ENCODE data around the gene MMP11. TPM values are rescaled to one million over a fixed set of nuclear protein-coding genes. Genes with fewer than 3 reads are reported as not detected.

Gene MMP11
- total and polyA plus RNA-seq, 8 donors: 0.43 to 17.6 (median 0.74) TPM

DNA sequence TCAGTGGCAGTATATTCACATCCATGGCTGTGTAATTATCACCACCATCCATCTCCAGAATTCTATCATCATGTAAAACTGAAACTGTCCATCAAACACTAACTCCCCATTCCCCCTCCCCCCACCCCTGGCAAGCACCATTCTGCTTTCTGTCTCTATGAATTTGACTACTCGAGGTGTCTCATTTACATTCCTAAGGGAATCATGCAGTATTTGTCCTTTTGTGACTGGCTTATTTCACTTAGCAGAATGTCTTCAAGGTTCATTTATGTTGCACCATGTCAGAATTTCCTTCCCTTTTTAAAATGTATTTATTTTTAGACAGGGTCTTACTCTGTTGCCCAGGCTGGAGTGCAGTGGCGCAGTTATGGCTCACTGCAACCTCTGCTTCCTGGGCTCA is 45.9 kb downstream of the MMP11 start:
- intact Hi-C loops (cut with DNase I): no loop called here
- no peak for DNase-seq
- WGBS, 2 donors: 90 to 95% methylated on average over 2 of the region's 2 CpGs
- no peaks in the 10 kb centered on the region for H3K27me3 ChIP-seq
- H3K27ac ChIP-seq: no peak overlapping the region
- no peak for ATAC-seq
- H3K4me3 ChIP-seq: no peak overlapping the region
- FAIRE-seq: no peak
- no peak for TF ChIP-seq CTCF (IDR thresholded peaks at IDR 0.05)
- H3K4me1 ChIP-seq: no peaks in the 10 kb centered on the region
- no peaks in the 10 kb centered on the region for H3K9me3 ChIP-seq
- peaks cover 0 to 39% (median 11%) of the 10 kb centered on the region in 3 donors for H3K36me3 ChIP-seq

GRCh38 chr22:23820748-23821211 is 48.1 kb downstream of the MMP11 start:
- 60 to 70% methylated on average over 4 of the region's 4 CpGs for WGBS, 2 donors
- no peak for TF ChIP-seq CTCF (IDR thresholded peaks at IDR 0.05)
- Histone ChIP-seq H3K4me3 (no peak overlapping the region), H3K27ac (no peak overlapping the region), H3K4me1 (no peaks in the 10 kb centered on the region), H3K9me3 (no peaks in the 10 kb centered on the region), H3K27me3 (no peaks in the 10 kb centered on the region), H3K36me3 (peaks cover 5 to 57% (median 11%) of the 10 kb centered on the region in 3 donors)
- DNase-seq (peak in 1 of 6 donors; percentile 15), ATAC-seq (no peak), FAIRE-seq (no peak)
- intact Hi-C loops (cut with DNase I): no loop called here

GRCh38 chr22:23822101-23822671 is 49.5 kb downstream of the MMP11 start:
- DNase-seq: peak in 1 of 6 donors; percentile 55
- peak in 1 of 4 donors; percentile 24 for ATAC-seq
- no peaks in the 10 kb centered on the region for H3K9me3 ChIP-seq
- H3K27ac ChIP-seq: no peak overlapping the region
- H3K36me3 ChIP-seq: peaks cover 5 to 58% (median 10%) of the 10 kb centered on the region in 3 donors
- no peaks in the 10 kb centered on the region for H3K4me1 ChIP-seq
- FAIRE-seq: no peak
- H3K27me3 ChIP-seq: no peaks in the 10 kb centered on the region
- H3K4me3 ChIP-seq: no peak overlapping the region
- intact Hi-C loops (cut with DNase I): no loop called here
- 67 to 83% methylated on average over 6 of the region's 6 CpGs for WGBS, 2 donors
- TF ChIP-seq CTCF (IDR thresholded peaks at IDR 0.05): no peak

DNA sequence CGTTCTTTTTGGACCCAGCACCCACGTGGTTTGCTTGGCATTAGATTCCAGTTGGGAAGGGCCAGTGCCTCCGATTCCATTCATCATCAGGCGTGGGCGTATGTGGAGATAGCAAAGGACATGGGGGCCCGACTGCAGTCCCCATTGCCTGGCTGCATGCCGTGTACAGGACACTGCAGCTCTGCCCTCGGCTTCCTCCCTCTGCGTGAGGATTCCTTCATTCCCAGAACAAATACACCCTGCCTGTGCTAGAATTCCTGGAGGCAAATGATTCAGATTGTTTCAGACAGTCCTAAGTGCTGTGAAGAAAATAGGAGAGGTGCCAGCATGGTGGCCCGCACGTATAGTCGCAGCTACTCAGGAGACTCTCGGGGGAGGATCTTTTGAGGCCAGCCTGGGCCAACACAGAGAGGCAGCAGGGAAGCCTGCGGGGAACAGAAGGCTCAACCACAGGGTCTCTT is 50.7 kb downstream of the MMP11 start:
- FAIRE-seq: no peak

More for the DNA sequence above, 50.7 kb downstream of the MMP11 start:
- no peaks in the 10 kb centered on the region for H3K9me3 ChIP-seq
- H3K36me3 ChIP-seq: peaks cover 5 to 59% (median 6%) of the 10 kb centered on the region in 3 donors
- H3K4me1 ChIP-seq: no peaks in the 10 kb centered on the region
- DNase-seq (peak in 1 of 6 donors; percentile 18), ATAC-seq (no peak)
- no peak for TF ChIP-seq CTCF (IDR thresholded peaks at IDR 0.05)
- intact Hi-C loops (cut with DNase I): no loop called here
- no peaks in the 10 kb centered on the region for H3K27me3 ChIP-seq
- no peak overlapping the region for H3K27ac ChIP-seq
- H3K4me3 ChIP-seq: no peak overlapping the region
- WGBS, 2 donors: 83 to 87% methylated on average over 14 of the region's 14 CpGs
